ENCODE data around the gene SPATA9.
A peak's percentile ranks its signal among the peaks of the same experiment; 100 is the strongest.
"Not testable (repeated sequence)": the region's sequence is repeated elsewhere in the genome, so short reads cannot be mapped to it uniquely, and the experiment has no call there.

Gene SPATA9

DNA sequence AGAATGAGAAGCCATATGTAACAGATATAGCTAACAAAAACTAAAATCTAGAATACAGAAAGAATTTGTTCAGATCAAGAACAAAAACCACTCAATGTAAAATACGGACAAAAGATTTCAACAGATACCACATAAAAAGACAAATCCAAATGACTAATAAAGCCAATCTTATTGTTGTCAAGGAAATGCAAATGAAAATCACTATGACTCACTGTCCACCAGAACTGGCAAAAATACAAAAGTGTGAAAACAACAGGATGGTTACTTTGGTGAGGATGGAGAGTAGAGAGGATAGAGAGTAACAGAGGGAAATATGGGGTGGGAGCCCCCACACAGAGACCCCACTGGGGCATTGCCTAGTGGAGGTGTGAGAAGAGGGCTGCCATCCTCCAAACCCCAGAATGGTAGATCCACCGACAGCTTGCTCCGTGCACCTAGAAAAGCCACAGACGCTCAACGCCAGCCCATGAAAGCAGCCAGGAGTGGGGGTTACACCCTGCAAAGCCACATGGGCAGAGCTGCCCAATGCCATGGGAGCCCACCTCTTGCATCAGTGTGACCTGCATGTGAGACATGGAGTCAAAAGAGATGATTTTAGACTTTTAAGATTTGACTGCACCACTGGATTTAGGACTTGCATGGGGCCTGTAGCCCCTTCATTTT is 33.1 kb upstream of the SPATA9 start:
- TF ChIP-seq, protein P1, sequence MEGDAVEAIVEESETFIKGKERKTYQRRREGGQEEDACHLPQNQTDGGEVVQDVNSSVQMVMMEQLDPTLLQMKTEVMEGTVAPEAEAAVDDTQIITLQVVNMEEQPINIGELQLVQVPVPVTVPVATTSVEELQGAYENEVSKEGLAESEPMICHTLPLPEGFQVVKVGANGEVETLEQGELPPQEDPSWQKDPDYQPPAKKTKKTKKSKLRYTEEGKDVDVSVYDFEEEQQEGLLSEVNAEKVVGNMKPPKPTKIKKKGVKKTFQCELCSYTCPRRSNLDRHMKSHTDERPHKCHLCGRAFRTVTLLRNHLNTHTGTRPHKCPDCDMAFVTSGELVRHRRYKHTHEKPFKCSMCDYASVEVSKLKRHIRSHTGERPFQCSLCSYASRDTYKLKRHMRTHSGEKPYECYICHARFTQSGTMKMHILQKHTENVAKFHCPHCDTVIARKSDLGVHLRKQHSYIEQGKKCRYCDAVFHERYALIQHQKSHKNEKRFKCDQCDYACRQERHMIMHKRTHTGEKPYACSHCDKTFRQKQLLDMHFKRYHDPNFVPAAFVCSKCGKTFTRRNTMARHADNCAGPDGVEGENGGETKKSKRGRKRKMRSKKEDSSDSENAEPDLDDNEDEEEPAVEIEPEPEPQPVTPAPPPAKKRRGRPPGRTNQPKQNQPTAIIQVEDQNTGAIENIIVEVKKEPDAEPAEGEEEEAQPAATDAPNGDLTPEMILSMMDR (IDR thresholded peaks at IDR 0.05; ENCODE audit: low read depth, low read length): no peak
- DNase-seq (ENCODE audit: low read depth, low spot score): peak; percentile 88

DNA sequence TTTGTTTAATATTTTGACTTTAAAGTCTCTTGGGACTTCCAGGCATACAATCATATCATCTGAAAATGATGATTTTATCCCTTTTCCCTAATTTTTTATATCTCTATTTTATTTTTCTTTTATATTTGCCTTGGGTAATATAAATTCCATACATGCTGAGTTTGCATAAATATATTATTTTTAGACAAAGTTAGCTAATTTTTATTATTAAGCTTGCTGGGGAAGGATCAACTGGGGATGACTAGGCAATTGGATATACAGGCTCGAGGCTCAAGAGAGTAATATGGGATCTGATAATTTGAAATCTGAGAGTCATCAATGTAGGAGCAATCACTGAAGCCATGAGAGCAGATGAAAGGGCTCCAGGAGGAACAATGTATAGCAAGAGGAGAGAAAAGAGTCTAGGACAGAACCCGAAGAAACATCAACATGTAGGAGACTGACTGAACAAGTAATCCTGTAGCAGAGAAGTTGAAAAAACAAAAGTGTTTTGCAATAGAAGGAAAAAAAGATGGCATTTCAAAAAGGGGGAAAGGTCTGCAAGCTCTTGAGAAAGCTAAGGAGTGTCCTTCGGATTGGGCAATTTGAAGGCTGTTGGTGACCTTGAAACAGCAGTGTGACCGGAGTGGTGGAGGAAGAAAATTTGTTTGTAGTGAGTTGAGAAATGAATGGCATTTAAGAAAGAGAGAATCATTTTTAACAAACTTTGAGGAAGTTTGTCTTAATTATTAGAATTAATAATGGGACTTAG is 31.3 kb upstream of the SPATA9 start:
- DNase-seq (ENCODE audit: low read depth, low spot score): no peak
- H3K4me3 ChIP-seq (ENCODE audit: low read depth, low read length): no peak overlapping the region
- in situ Hi-C loops (cut with HindIII; ENCODE audit: low sequenced_read_pairs): no loop called here
- TF ChIP-seq, protein P1 (IDR thresholded peaks at IDR 0.05; ENCODE audit: low read depth, low read length): no peak

More for the DNA sequence above, 33.1 kb upstream of the SPATA9 start:
- in situ Hi-C loops (cut with HindIII; ENCODE audit: low sequenced_read_pairs): no loop called here
- H3K4me3 ChIP-seq (ENCODE audit: low read depth, low read length): no peak overlapping the region

DNA sequence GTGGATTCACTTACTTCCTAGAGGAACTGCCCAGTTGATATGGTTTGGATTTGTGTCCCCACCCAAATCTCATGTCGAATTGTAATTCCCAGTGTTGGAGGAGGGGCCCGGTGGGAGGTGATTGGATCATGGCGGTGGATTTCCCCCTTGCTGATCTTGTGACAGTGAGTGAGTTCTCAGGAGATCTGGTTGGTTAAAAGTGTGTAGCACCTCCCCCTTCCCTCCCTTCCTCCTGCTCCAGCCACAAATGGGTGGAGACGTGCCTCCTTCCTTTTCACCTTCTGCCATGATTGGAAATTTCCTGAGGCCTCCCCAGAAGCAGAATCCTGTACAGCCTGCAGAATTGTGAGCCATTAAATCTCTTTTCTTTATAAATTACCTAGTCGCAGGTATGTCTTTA is 30.5 kb upstream of the SPATA9 start:
- H3K4me3 ChIP-seq (ENCODE audit: low read depth, low read length); DNase-seq (ENCODE audit: low read depth, low spot score); in situ Hi-C loops (cut with HindIII; ENCODE audit: low sequenced_read_pairs): not testable (repeated sequence)

DNA sequence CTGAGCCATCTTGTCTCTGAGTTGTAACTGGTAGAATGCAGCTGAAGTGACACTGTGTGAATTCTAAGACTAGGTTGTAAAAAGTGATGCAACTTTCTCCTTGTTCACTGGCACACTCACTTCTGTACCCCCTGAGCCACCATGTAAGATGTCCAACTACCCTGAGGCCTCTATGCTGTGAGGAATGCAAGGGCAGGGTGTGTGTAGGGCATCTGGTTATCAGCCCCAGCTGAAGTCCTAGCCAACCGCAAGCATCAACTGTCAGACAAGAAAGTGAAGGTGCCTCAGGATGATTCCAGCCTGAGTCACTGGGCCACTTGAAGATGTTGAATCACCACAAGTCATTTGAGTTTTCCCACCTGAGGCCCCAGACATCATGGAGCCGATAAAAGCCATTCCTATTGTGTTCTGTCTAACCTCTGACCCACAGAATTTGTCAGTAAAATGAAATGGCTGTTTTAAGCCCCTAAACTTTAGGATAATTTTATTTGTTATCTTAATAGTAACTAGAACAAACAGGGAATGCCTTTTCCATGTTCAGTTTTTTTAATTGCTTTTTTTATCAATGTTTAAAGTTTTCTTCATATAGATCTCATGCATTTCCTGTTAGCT is 29.7 kb upstream of the SPATA9 start:
- DNase-seq (ENCODE audit: low read depth, low spot score): peak; percentile 78
- in situ Hi-C loops (cut with HindIII; ENCODE audit: low sequenced_read_pairs): no loop called here
- TF ChIP-seq, protein P1 (IDR thresholded peaks at IDR 0.05; ENCODE audit: low read depth, low read length): no peak
- H3K4me3 ChIP-seq (ENCODE audit: low read depth, low read length): no peak overlapping the region

DNA sequence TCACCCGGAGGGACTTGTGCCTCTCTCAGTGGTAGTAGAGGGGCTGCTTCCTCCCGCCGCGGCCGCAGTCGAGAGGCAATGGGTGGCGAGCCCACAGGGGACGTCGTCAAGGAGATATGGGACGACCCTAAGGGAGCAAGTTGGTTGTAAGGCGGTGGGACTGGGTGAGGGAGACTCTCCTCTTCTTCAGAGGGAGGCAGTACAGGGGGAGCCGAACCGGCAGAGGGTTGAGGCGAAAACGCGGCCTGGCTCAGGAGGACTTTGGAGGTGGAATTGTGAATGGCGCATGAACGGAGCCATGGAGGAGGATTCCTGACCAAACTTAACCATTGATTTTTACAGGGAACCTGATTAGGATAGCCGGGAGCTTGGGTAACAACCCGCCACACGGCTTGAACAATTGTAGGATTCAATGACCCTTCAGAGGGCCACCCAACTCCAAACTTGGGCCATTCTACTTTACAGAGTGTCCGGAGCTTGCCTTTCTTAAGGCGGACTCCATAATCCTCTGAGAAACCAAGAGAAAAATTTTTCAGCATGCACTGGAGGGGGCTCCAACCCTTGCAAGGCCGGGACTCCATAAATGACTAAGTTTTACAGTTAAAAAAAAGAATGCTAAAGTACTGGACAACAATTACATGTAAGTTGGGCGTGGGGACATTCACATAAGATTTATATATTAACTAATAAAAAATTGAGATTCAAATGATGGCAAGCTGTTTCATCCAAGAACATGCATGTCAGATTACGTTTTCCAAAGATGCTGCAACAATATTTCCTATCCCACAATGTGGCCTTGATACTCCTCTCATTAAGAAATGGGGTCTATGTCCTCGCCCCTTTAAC is 28.9 kb upstream of the SPATA9 start:
- TF ChIP-seq, protein P1 (IDR thresholded peaks at IDR 0.05; ENCODE audit: low read depth, low read length): no peak
- in situ Hi-C loops (cut with HindIII; ENCODE audit: low sequenced_read_pairs): no loop called here
- no peak for DNase-seq (ENCODE audit: low read depth, low spot score)
- no peak overlapping the region for H3K4me3 ChIP-seq (ENCODE audit: low read depth, low read length)

DNA sequence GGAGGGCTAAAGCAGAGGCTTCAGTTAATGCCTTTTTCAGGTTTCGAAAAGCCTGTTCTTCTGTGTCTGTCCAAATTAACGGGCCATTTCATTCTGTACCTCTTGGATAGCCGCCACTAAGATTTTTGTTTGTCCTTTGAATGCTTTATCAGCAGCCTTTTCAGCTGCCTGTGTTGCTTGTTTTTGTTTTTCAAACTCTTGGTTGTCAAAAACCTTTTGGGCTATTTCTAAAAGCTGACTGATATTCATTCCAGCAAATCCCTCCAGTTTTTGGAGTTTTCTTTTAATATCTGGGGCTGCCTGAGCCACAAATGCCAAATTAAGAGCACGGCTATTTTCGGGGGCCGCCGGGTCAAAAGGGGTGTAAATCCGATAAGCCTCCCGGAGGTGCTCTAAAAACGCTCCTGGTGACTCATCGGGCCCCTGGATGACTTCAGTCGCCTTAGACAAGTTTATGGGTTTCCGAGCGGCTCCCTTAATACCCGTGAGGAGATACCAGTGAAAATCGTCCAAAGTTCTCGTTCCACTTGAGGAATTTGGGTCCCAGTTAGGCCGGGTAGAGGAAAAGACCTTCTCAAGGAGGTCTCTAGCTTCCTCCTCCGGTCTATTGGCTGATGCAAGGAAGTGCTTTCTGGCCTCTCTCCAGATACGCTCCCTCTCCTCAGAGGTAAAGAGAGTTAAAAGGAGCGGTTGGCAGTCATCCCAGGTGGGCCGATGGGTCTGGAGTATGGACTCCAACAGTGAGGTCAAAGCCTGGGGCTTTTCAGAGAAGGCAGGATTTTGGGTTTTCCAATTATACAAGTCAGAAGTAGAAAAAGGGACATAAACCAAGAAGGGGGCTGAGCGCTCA is 28.1 kb upstream of the SPATA9 start:
- in situ Hi-C loops (cut with HindIII; ENCODE audit: low sequenced_read_pairs); H3K4me3 ChIP-seq (ENCODE audit: low read depth, low read length); DNase-seq (ENCODE audit: low read depth, low spot score): not testable (repeated sequence)
